Panc1 (cell line): ENCODE results near the gene MAP1B. TPM values are rescaled to one million over a fixed set of nuclear protein-coding genes. Genes with fewer than 3 reads are reported as not detected.

ENCODE experiments used
- ATAC-seq: fragments of 200-7000 bp; cut with Tn5 transposase; 2 replicates; pipeline ENCODE4 v1.9.1; 2020; ENCODE audit warnings: mild to moderate bottlenecking, moderate library complexity
- BruUV-seq: library from RNA; stranded (reverse); fragments of 400-500 nt; replicated peaks from 2 replicates; lab custom pipeline; 2021; lab: Mats Ljungman, UMichigan
- CTCF ChIA-PET: fragments of 300-600 bp; sonication (Branson Sonifier 250); formaldehyde crosslinking; loops from one replicate; lab custom pipeline; 2022; ENCODE audit warnings: antibody characterized with exemption; lab: Charles Lee
- POLR2A ChIA-PET: fragments of 300-600 bp; sonication (Branson Sonifier 250); formaldehyde crosslinking; loops from one replicate; lab custom pipeline; 2022; ENCODE audit warnings: antibody characterized with exemption; lab: Charles Lee
- DNase-seq: peaks from one replicate; pipeline ENCODE4 v3.0.0-alpha.2; 2010; ENCODE audit warnings: low read depth, low spot score
- H3K27ac ChIP-seq: 2 replicates; pipeline ENCODE4 v1.5.1; 2011; ENCODE audit warnings: mild to moderate bottlenecking, low read length, inconsistent platforms
- H3K27me3 ChIP-seq: fragments of 200-500 bp; sonication (Bioruptor generic); 2 replicates; pipeline ENCODE4 v1.6.0; 2014; ENCODE audit warnings: low read length, inconsistent platforms; ENCODE audit not compliant: control insufficient read depth, insufficient read depth
- H3K36me3 ChIP-seq: fragments of 200-500 bp; sonication (Bioruptor generic); 2 replicates; pipeline ENCODE4 v1.5.1; 2014; ENCODE audit warnings: inconsistent platforms, mild to moderate bottlenecking, low read length, moderate library complexity; ENCODE audit not compliant: control insufficient read depth, insufficient read depth
- H3K4me1 ChIP-seq: 2 replicates; pipeline ENCODE4 v1.5.1; 2011; ENCODE audit warnings: inconsistent platforms, mild to moderate bottlenecking, low read length, moderate library complexity; ENCODE audit not compliant: control insufficient read depth, insufficient read depth
- H3K4me3 ChIP-seq, 2 experiments: 2 replicates each; pipeline ENCODE4 v1.5.1; 2011 to 2012; ENCODE audit warnings: low read depth in 2 of 2, low read length in 2 of 2, mild to moderate bottlenecking in 2 of 2, inconsistent platforms in 1 of 2, moderate library complexity in 1 of 2
- H3K9me3 ChIP-seq: fragments of 200-500 bp; sonication (Bioruptor generic); 2 replicates; pipeline ENCODE4 v1.5.1; 2014; ENCODE audit warnings: low read depth, mild to moderate bottlenecking, inconsistent platforms, low read length, moderate library complexity; ENCODE audit not compliant: control insufficient read depth, insufficient read depth
- CTCF ChIP-seq: fragments of 450-650 bp; IDR thresholded peaks from 2 replicates; pipeline ENCODE4 v1.5.1; 2017; ENCODE audit warnings: mild to moderate bottlenecking
- POLR2AphosphoS5 ChIP-seq: IDR thresholded peaks from 2 replicates; pipeline ENCODE4 v1.6.1; 2012; ENCODE audit warnings: mild to moderate bottlenecking, low read depth, low read length, moderate library complexity
- REST ChIP-seq, 2 experiments: IDR thresholded peaks; 2 replicates each; pipeline ENCODE4 v1.6.1; 2011 to 2012; ENCODE audit warnings: low read depth in 2 of 2, control low read depth in 1 of 2, low read length in 1 of 2, mild to moderate bottlenecking in 1 of 2, moderate library complexity in 1 of 2; ENCODE audit not compliant: insufficient read depth in 1 of 2
- SIN3A ChIP-seq: IDR thresholded peaks from 2 replicates; pipeline ENCODE4 v1.6.1; 2012; ENCODE audit warnings: low read depth, mild to moderate bottlenecking, low read length, moderate library complexity, borderline replicate concordance; ENCODE audit not compliant: insufficient read depth
- TCF7L2 ChIP-seq: IDR thresholded peaks from 2 replicates; pipeline ENCODE4 v1.6.1; 2011; ENCODE audit warnings: mild to moderate bottlenecking, low read depth, low read length, inconsistent platforms
- in situ Hi-C: cut with HindIII; loops from 2 replicates; pipeline ENCODE4 v1.10.0; 2016; ENCODE audit warnings: low sequenced_read_pairs, low pct_unique_long_range_greater_than_20kb
- intact Hi-C: fragments of 100-400 bp; cut with micrococcal nuclease; formaldehyde crosslinking; loops from one replicate; pipeline ENCODE4 v1.10.0; 2022; ENCODE audit not compliant: unreplicated experiment
- total RNA-seq: library from RNA; stranded (reverse); gene quantifications from one replicate; pipeline ENCODE4 v1.2.1, GENCODE V29; 2021; ENCODE audit not compliant: unreplicated experiment

Gene MAP1B
- total RNA-seq, 1 experiment from 2014 or later = 82.3 TPM

- intact Hi-C loops = no loop called here
- no peaks in the 10 kb centered on the region for H3K9me3 ChIP-seq
- no peak overlapping the region for H3K4me3 ChIP-seq
- H3K27ac ChIP-seq = no peak overlapping the region
- no TSS peak for BruUV-seq
- H3K36me3 ChIP-seq = no peaks in the 10 kb centered on the region; the same call in 1 of the 2 replicates
- in situ Hi-C loops = no loop called here
- POLR2A ChIA-PET = interaction anchor here (0.5 kb wide), 1 partner anchor 305 kb away, joined by 6 read pairs; no protein-coding TSS in a partner anchor
- TF ChIP-seq SIN3A (no peak), TCF7L2 (no peak), POLR2AphosphoS5 (no peak), CTCF (no peak), REST (IDR thresholded peaks at IDR 0.05; ENCODE audit: insufficient read depth in 1 of 2, low read depth in 2 of 2, low read length in 1 of 2) (no peak)
- CTCF ChIA-PET = no interaction called here
- no peaks in the 10 kb centered on the region for H3K27me3 ChIP-seq
- H3K4me1 ChIP-seq = no peaks in the 10 kb centered on the region
- DNase-seq (no peak), ATAC-seq (no peak)
These were observed 106.9 kb downstream of the MAP1B start for GRCh38 chr5:72214168-72214567.

GRCh38 chr5:72216756-72217155, 109.5 kb downstream of the MAP1B start:
- no peak for DNase-seq
- no peak for TF ChIP-seq CTCF
- TF ChIP-seq REST (IDR thresholded peaks at IDR 0.05; ENCODE audit: insufficient read depth in 1 of 2, low read depth in 2 of 2, low read length in 1 of 2) = no peak
- no peak for TF ChIP-seq POLR2AphosphoS5
- TF ChIP-seq TCF7L2 = no peak
- TF ChIP-seq SIN3A = no peak
- intact Hi-C loops = no loop called here
- H3K36me3 ChIP-seq = peaks cover 8% of the 10 kb centered on the region
- ChIA-PET CTCF (no interaction called here), POLR2A (interaction anchor here (0.7 kb wide), 1 partner anchor 52 kb away, joined by 3 read pairs; no protein-coding TSS in a partner anchor)
- no TSS peak for BruUV-seq
- H3K4me3 ChIP-seq = no peak overlapping the region
- no peaks in the 10 kb centered on the region for H3K9me3 ChIP-seq
- no peaks in the 10 kb centered on the region for H3K27me3 ChIP-seq
- in situ Hi-C loops = no loop called here
- no peaks in the 10 kb centered on the region for H3K4me1 ChIP-seq
- ATAC-seq = no peak
- H3K27ac ChIP-seq = no peak overlapping the region
